GM12873 (cell line): ENCODE data around the gene PPP2R2C.

ENCODE experiments used
- TF ChIP-seq, protein P1 (sequence below): IDR thresholded peaks from 2 replicates; pipeline ENCODE4 v1.5.1; 2012; ENCODE audit warnings: low read depth, mild to moderate bottlenecking, moderate library complexity, low read length, control low read depth; ENCODE audit not compliant: insufficient read depth; ENCODE audit errors: missing control alignments

Gene PPP2R2C

DNA sequence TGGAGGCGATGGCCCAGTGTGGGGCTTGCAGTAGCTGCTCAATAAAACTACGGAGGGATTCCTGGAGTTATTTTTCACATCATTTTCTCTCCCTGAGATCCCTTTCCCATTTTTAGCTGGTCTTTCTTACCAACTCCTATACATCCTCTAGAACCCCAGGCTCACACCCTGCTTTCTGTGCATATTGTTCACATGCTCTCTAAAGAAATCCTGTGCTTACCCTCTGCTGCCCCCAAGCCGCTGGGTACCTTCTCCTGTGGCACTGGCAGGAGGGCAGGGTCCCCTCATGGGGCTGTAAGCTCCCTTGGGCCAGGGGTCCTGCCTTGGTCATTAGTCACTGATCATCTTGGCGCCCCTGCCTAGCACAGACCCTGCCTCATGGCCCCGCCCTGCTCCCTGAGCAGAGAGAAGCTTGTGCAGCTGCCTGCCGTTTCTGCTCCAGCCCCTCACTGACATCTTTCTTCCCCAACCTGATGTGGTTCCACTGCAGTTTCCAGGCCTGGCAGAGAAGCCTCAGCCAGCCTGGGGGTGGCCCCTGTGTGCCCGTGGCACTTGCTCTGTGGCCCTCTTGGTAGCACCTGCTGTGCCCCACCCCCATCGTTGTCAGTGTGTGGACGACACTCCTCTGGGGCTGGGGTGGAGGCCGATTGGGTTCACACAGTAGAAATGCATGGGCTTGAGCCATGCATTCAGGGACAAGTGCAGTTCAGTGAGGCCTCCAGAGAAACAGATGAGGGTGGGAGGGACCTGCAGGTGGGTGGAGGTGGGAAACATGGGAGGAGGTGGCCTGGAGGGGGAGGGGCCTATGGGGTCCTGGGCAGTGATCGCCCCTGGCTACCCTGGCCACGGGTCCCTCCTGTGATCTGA is 133.2 kb downstream of the PPP2R2C start:
- TF ChIP-seq, protein P1, sequence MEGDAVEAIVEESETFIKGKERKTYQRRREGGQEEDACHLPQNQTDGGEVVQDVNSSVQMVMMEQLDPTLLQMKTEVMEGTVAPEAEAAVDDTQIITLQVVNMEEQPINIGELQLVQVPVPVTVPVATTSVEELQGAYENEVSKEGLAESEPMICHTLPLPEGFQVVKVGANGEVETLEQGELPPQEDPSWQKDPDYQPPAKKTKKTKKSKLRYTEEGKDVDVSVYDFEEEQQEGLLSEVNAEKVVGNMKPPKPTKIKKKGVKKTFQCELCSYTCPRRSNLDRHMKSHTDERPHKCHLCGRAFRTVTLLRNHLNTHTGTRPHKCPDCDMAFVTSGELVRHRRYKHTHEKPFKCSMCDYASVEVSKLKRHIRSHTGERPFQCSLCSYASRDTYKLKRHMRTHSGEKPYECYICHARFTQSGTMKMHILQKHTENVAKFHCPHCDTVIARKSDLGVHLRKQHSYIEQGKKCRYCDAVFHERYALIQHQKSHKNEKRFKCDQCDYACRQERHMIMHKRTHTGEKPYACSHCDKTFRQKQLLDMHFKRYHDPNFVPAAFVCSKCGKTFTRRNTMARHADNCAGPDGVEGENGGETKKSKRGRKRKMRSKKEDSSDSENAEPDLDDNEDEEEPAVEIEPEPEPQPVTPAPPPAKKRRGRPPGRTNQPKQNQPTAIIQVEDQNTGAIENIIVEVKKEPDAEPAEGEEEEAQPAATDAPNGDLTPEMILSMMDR = no peak

DNA sequence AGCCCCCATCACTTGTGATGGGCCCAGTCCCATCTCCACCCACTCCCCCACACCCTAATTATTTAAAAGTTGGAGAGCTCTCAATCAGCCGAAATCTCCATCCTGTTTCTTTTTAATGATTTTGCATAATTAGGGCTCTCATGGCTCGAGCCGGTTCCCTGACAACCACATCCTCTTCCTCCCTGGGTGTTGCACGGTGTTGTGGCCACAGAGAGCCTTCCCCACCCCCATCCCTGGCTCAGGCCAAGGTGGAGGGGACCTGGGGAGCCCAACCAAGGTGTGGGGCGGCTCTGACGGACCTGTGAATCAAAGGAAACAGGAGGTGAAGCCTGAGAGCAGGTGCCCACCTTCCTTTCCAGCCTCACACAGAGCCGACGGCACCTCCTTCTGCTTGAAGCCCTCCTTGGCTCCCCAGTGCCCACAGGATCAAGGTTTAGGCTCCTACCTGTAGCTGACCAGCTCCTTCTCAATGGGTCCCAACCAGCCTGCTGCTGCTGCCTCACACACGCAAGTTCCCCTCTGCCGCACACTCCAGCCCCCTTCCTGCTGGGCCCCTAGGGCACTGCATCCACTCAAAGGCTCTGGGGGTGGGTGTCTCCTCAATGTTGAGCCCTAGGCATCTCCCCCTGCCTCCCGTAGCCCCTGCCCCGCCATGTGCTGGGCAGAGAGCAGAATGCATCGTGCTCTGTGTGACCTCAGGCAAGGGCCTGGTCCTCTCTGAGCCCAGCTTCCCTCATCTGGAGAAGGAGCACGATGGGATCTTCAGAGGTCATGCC is 134.1 kb downstream of the PPP2R2C start:
- TF ChIP-seq, protein P1 = no peak

DNA sequence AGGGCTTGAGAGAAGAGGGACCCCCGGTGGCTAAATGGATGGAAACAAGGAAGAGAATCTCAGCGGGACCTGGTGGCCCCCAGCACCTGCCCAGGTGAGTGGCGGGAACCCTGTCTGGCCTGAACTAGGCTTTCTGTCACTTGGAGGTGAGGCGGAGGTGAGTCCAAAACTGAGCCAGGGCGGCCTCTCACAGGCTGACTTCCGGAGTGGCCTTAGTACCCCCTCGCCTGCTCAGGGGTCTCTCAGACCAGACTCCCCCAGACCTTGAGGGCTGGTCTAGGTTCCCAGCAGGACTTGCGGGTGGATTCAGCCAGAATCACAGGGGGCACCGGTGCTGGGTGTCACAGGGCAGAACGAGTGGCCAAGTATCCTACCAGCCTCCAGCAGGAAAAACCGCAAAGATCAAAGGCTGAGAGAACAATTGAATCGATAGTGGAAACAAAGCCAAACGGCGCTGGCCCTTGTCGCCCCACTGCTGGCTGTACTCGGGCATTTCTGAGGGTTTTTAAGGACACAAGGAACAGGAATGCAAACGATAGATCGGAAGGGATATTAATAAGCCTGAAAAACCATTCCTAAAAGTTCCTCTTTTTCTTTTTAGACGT is 135.0 kb downstream of the PPP2R2C start:
- TF ChIP-seq, protein P1 = no peak

DNA sequence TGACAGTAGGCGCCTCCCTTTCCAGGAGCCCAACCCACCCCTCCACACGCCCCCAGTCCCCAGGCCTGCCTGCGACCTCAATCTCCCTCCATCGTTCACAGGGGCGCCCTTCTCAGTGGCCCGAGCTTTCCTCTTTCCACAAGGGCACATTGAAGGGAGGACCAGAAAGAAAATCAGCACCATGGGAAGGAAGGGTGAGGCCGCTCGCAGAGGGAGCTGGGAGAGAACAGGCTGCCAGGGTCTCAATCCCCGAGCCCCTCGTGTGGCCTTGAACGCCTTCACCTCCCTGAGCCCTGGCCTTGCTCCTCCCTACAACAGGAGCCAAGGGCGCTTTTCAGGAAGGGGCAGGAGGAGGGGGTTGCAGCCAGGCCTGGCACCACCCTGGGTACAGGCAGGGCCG is 136.2 kb downstream of the PPP2R2C start:
- TF ChIP-seq, protein P1 = no peak

DNA sequence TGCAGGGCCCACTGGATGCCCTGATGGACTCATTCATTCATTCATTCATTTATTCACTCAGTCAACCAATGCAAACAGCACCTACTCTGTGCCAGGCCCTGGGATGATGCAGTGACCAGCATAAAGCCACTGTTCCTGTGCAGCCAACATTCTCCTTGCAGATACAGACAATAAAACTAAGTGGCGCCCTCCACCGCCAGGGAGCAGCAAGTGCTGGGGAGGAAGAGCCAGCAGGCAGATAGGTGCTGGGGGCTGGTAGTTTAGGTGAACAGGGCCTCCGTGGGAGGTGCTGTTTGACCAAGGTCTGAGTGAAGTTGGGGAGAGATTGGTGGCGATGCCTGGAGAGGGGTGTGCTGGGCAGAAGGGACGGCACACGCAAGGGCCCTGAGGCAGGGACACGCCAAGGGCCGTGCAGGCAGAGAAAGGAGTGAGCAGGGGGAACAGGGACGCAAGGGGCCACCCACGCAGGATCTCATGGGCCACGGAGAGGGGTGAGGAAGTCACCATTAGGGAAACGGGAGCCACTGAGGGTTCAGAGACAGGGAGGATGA is 137.3 kb downstream of the PPP2R2C start:
- TF ChIP-seq, protein P1 = peak; percentile 12

DNA sequence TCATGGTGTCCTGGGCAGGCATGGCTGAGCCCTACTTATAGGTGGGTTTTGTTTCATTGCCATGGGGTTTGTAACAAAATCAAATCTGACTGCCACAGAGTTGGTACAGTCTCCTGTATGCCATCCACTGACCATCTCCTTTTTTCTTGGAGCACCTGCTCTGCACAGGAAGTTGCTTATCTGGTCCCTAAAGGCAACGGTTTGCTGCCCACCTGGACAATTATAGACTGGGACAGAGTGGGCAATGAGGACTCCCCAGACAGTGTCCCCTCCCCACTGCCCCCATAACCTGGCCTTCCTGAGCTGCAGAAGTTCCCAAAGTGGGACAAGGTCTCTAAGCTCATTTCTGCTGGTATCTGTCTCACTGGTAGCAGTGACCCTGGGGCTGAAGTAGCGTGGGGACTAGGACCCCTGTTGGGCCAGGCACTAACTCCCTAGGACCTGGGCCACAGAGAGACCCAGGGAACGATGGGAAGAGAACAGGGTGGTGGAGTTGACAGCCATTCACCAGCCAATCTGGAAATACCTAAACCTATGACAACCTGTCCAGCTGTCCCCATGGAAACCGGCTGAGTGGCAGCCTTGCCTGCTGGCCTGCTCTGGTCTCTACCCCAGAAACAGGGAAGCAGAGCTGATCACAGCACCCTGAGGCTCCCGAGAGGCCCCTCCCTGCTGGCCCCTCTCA is 138.1 kb downstream of the PPP2R2C start:
- TF ChIP-seq, protein P1 = no peak
